Endothelial cell of umbilical vein (primary cell): ENCODE results near the gene TBC1D19. TPM values are rescaled to one million over a fixed set of nuclear protein-coding genes. Genes with fewer than 3 reads are reported as not detected.

Experiments used
- BruUV-seq: library from RNA; stranded (reverse); fragments of 400-500 nt; replicated peaks from 2 replicates; lab custom pipeline; 2021; lab: Mats Ljungman, UMichigan
- CTCF ChIA-PET: fragments of 300-600, 350-600 bp; sonication (Branson Sonifier 250); formaldehyde crosslinking; loops from one replicate; lab custom pipeline; 2021; ENCODE audit warnings: antibody characterized with exemption, inconsistent platforms; lab: Charles Lee
- POLR2A ChIA-PET: fragments of 300-600, 350-600 bp; sonication (Branson Sonifier 250); formaldehyde crosslinking; loops from one replicate; lab custom pipeline; 2021; ENCODE audit warnings: antibody characterized with exemption, inconsistent platforms; lab: Charles Lee
- DNase-seq: peaks from one replicate; pipeline ENCODE4 v3.0.0-alpha.2; 2011; ENCODE audit warnings: low read depth, low spot score
- FAIRE-seq: peaks from 2 replicates; lab custom pipeline; 2011; peaks lifted over from hg19 to GRCh38; lab: Jason Lieb, UNC
- H2AFZ ChIP-seq: 2 replicates; pipeline ENCODE4 v1.6.0; 2012; ENCODE audit warnings: low read depth, low read length, control low read depth, inconsistent platforms
- H3K27ac ChIP-seq: 2 replicates; pipeline ENCODE4 v1.5.1; 2011; ENCODE audit warnings: low read depth, mild to moderate bottlenecking, control low read depth, low read length, moderate library complexity; ENCODE audit not compliant: insufficient read depth
- H3K27me3 ChIP-seq, 2 experiments: 2 replicates each; pipeline versions ENCODE4 v1.6.0 to v1.6.1; 2011; ENCODE audit warnings: low read length in 2 of 2, mixed read lengths in 1 of 2; ENCODE audit not compliant: control insufficient read depth in 2 of 2, insufficient read depth in 2 of 2
- H3K36me3 ChIP-seq, 2 experiments: 2 replicates in 1 of 2; 3 replicates in 1 of 2; pipeline ENCODE4 v1.5.1; 2011; ENCODE audit warnings: low read length in 2 of 2, mild to moderate bottlenecking in 1 of 2, moderate library complexity in 1 of 2; ENCODE audit not compliant: control insufficient read depth in 2 of 2, insufficient read depth in 2 of 2; ENCODE audit errors: extremely low read depth in 1 of 2
- H3K4me1 ChIP-seq: 3 replicates; pipeline ENCODE4 v1.5.1; 2011; ENCODE audit warnings: mild to moderate bottlenecking, low read length; ENCODE audit not compliant: control insufficient read depth, insufficient read depth; ENCODE audit errors: extremely low read depth
- H3K4me2 ChIP-seq: 2 replicates; pipeline ENCODE4 v1.6.1; 2011; ENCODE audit warnings: low read length, control low read depth, mixed read lengths; ENCODE audit not compliant: insufficient read depth
- H3K4me3 ChIP-seq, 3 experiments: fragments of 200-600 bp in 1 of 3; sonication (generic), shearing (Covaris generic) in 1 of 3; replicated peaks in 1 of 3; 2 replicates each; pipeline ENCODE4 v1.5.1; 2011 to 2016; ENCODE audit warnings: control low read depth in 3 of 3, low read length in 3 of 3, mild to moderate bottlenecking in 2 of 3, inconsistent platforms in 1 of 3, low read depth in 1 of 3, moderate library complexity in 1 of 3; ENCODE audit not compliant: insufficient read depth in 1 of 3
- H3K79me2 ChIP-seq: 2 replicates; pipeline ENCODE4 v1.6.0; 2012; ENCODE audit warnings: low read length, inconsistent platforms; ENCODE audit not compliant: control insufficient read depth, insufficient read depth
- H3K9ac ChIP-seq: replicated peaks from 2 replicates; pipeline ENCODE3; 2011; ENCODE audit warnings: low read length, control low read depth; ENCODE audit not compliant: insufficient read depth; ENCODE audit errors: extremely low read depth
- H3K9me1 ChIP-seq: replicated peaks from 3 replicates; pipeline ENCODE4 v1.6.0; 2011; ENCODE audit warnings: mild to moderate bottlenecking, low read length; ENCODE audit not compliant: control insufficient read depth, insufficient read depth; ENCODE audit errors: extremely low read depth
- H3K9me3 ChIP-seq: replicated peaks from 2 replicates; pipeline ENCODE4 v1.5.1; 2012; ENCODE audit warnings: low read length, inconsistent platforms; ENCODE audit not compliant: control insufficient read depth, insufficient read depth
- H4K20me1 ChIP-seq: replicated peaks from 2 replicates; pipeline ENCODE3; 2011; ENCODE audit warnings: mild to moderate bottlenecking, low read length; ENCODE audit not compliant: control insufficient read depth, insufficient read depth; ENCODE audit errors: extremely low read depth
- CTCF ChIP-seq, 2 donors: IDR thresholded peaks; 1 replicate in 1 of 2; 2 replicates in 1 of 2; pipeline ENCODE4 v1.5.1; 2011; ENCODE audit warnings: low read length in 2 of 2, mild to moderate bottlenecking in 2 of 2, moderate library complexity in 2 of 2, control low read depth in 1 of 2, inconsistent platforms in 1 of 2, low read depth in 1 of 2; ENCODE audit not compliant: insufficient read depth in 1 of 2; ENCODE audit errors: extremely low read depth in 1 of 2
- EZH2 ChIP-seq: IDR thresholded peaks from 2 replicates; pipeline ENCODE4 v1.6.1; 2012; ENCODE audit warnings: borderline replicate concordance, low read depth, mild to moderate bottlenecking, moderate library complexity, low read length, inconsistent platforms; ENCODE audit not compliant: severe bottlenecking
- FOS ChIP-seq: IDR thresholded peaks from 2 replicates; pipeline ENCODE4 v1.6.1; 2011; ENCODE audit warnings: mild to moderate bottlenecking, low read length, moderate library complexity, borderline replicate concordance; ENCODE audit not compliant: insufficient read depth
- GATA2 ChIP-seq: IDR thresholded peaks from 2 replicates; pipeline ENCODE4 v1.7.0; 2011; ENCODE audit warnings: low read depth, mild to moderate bottlenecking, moderate library complexity, mixed read lengths, low read length; ENCODE audit not compliant: insufficient read length, insufficient read depth
- JUN ChIP-seq: IDR thresholded peaks from 2 replicates; pipeline ENCODE4 v1.6.1; 2011; ENCODE audit warnings: borderline replicate concordance, low read depth; ENCODE audit not compliant: insufficient read length, insufficient read depth
- MAX ChIP-seq: IDR thresholded peaks from 2 replicates; pipeline ENCODE4 v1.6.1; 2011; ENCODE audit not compliant: insufficient read depth, insufficient read length
- MYC ChIP-seq: IDR thresholded peaks from one replicate; pipeline ENCODE4 v1.6.1; 2011; ENCODE audit warnings: mild to moderate bottlenecking, low read depth, low read length
- POLR2A ChIP-seq: IDR thresholded peaks from 2 replicates; pipeline ENCODE4 v1.6.1; 2012; ENCODE audit warnings: low read depth, mild to moderate bottlenecking, control low read depth, low read length
- POLR2AphosphoS5 ChIP-seq: IDR thresholded peaks from 2 replicates; pipeline ENCODE4 v1.6.1; 2012; ENCODE audit warnings: low read depth, mild to moderate bottlenecking, control low read depth, low read length, moderate library complexity; ENCODE audit not compliant: insufficient read depth
- dilution Hi-C: fragments of 300-500 bp; cut with MboI; formaldehyde crosslinking; loops from one replicate; pipeline ENCODE4 v1.15.0; 2019; ENCODE audit warnings: low sequenced_read_pairs; ENCODE audit not compliant: extremely low pct_ligation_motif_present
- intact Hi-C: fragments of 100-400 bp; cut with micrococcal nuclease; formaldehyde crosslinking; loops from one replicate; pipeline ENCODE4 v1.10.0; 2022
- polyA plus RNA-seq, 4 experiments: library from polyadenylated mRNA; depleted of rRNA in 3 of 4; stranded (reverse) in 3 of 4; unstranded in 1 of 4; fragments of >200 nt; gene quantifications; 2 replicates each; pipeline versions ENCODE4 v1.2.1 to v1.2.3, GENCODE V29; 2011 to 2012; ENCODE audit warnings: missing spikeins in 1 of 4
- total RNA-seq: library from RNA; stranded (reverse); gene quantifications from 2 replicates; pipeline ENCODE4 v1.2.3, GENCODE V29; 2021

Gene TBC1D19
- total and polyA plus RNA-seq, 2 donors (not counting 3 experiments of a cell fraction or from before 2014, with no cell fraction given): 4.4 to 5.9 TPM

DNA sequence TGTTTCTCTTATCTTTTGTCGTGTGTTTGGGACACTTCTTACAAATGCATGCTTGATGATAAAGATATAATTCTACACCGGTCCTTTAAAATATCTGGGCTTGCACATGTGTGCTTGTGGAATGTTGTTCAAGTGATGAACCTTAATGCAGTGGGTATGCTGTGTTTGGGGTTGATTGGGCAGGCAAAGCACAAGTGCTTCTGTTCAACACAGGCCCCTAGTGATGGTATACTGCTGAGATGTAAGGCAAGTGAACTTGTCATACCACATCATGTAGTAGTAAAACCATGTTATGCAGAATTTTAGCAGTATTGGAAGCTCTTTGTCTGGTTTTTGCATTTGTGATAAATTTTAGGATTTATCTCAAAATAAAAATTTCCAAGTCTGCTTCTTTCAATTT lies 23.9 kb downstream of the TBC1D19 start:
- no peaks in the 10 kb centered on the region for H3K9me3 ChIP-seq
- H4K20me1 ChIP-seq: no peaks in the 10 kb centered on the region
- intact Hi-C loops (no loop called here), dilution Hi-C loops (no loop called here)
- H3K36me3 ChIP-seq: no peaks in the 10 kb centered on the region
- H3K27me3 ChIP-seq: no peaks in the 10 kb centered on the region
- no peak overlapping the region for H3K27ac ChIP-seq
- TF ChIP-seq GATA2 (no peak), EZH2 (no peak), POLR2A (no peak), MYC (no peak), MAX (no peak), POLR2AphosphoS5 (no peak), CTCF (IDR thresholded peaks at IDR 0.05; ENCODE audit: extremely low read depth in 1 of 2, insufficient read depth in 1 of 2, low read depth in 1 of 2, low read length in 2 of 2) (no peak), FOS (no peak), JUN (no peak)
- CTCF ChIA-PET: no interaction called here
- no peak overlapping the region for H3K4me2 ChIP-seq
- H3K4me1 ChIP-seq: no peaks in the 10 kb centered on the region
- no peaks in the 10 kb centered on the region for H3K9me1 ChIP-seq
- no TSS peak for BruUV-seq
- H3K9ac ChIP-seq: no peak overlapping the region
- no peak for FAIRE-seq
- H3K4me3 ChIP-seq: no peak overlapping the region
- POLR2A ChIA-PET: no interaction called here
- H2AFZ ChIP-seq: no peak overlapping the region
- no peak for DNase-seq
- H3K79me2 ChIP-seq: no peaks in the 10 kb centered on the region
